ENCODE results near the gene SLC9A9.
"Not testable (repeated sequence)": the region's sequence is repeated elsewhere in the genome, so short reads cannot be mapped to it uniquely, and the experiment has no call there.

SLC9A9 gene

DNA sequence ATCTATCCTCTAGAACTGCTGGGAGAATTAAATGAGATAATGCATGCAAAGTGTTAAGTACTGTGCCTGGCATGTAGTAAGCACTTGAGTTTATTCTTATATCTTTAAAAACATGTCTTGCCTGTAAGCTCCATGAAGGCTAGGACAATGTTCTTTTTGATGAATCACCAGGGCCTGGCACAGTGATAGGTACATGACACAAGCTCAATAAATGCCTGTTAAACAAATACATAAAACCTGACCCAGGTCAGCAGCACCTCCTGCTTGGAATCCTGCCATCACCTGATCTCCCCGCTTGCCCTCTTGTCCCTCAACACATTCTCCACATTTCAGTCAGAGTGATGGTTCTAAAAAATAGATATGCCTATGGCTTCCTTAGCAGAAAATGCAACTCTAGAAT, 541.9 kb downstream of the SLC9A9 start:
- DNase-seq = no peak

DNA sequence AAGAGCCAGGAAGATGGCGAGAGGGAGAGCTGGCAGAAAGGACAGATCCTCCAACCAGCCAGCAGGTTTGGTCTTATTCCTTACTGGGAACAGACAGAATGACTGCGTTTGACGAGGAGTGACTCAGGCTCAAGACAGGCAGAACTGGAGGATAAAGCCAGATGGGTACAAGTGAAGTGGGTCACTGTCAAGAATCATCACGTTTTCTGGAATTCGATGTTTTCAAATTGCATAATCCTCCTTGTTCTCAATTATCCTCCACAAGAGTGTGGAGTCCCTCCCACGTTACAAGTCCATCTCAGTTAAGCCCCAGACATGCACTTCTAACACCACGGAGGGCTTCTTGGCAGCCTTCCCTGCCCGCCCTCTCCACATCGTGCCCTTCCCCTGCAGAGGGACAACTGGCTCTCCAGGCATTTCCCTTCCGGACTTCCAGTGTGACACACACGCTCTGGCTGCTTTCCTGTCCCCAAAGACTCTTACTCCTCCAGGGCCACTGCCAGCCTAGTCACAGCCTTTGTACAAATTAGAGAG, 545.6 kb downstream of the SLC9A9 start:
- no peak for DNase-seq

DNA sequence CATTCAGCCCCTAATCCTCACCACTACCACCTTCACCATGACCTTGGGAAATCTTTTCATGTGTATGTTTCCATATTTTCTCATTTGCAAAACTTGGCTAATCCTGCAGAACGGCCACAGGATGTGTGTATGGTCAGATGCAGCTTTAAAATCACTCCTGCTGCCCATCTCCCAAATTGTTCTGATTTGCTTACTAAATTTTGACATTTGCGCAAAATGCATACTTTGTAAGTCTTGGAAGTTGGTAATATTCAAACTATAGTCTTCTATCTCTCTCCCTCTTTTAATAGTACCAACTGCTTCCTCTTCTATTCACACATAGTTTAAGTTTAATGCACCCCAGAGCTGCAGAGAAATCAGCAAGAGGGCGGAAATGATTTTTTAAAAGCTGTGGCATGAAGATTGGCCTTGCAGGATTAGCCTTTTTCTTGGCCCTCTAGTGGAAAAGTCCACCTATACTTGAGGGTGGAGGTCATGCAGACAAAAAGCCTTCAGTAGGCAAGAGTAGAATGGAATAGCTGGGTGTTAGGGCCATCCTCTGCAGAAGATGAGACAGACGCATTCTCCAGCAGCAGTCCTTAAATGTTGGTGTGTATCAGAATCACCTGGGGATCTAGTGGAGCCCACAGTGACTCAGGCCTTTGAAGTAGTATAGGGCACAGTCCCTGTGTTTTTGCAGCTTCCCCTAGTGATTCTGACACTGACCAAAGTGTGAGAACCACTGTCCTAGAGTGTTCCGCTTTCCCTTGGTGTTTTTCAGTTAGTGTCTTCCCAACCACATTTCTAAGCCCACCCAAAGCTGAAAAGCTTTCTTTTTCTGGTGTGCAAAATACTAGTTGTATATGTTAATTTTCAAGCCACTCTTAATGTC, 547.0 kb downstream of the SLC9A9 start:
- DNase-seq = no peak

DNA sequence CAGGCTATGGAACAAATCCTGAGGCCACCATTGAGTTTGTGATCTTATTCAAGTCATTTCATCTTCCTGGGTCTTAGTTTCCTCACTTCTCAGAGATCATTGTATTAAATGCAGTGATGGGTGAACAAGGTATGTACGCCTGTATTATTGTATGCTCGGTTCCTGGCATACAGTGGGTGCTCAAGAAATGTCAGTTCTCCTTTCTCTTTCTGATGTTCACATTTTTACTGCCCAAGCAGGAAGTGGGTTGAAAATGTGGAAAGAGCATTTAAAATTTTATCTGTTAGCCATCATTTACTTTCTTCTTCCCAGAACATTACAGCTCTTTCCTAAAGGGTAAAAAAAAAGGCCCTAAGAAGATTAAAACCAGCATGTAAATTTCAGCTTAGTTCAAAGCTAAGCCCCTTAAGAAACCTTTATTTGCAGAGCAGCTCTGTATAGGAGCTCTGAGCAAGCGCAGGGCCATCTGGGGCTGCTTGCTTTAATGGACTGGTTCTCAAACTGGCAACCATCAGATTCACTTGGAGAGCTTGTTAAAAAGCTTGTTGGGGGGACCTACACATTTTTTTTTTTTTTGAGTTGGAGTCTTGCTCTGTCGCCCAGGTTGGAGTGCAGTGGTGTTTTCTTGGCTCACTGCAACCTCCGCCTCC, 549.3 kb downstream of the SLC9A9 start:
- DNase-seq = no peak

DNA sequence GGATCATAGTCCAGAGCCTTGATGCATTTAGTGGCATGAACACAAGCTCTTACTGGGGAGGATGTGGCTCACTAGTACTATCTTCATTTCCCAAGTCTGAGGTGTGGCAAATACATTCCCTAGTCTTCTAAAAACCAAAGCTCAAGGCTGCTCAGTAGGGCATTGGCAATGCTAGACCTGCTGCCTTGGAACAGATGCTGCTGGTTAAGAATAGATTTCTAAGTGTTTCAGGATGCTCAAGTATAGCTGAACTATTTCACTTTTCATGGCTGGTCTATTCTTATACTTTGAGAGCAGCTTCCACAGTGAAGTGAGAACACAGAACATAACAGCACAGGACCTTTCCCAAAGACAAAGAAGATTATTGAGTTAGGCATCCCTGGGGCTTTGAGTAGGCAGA, 549.9 kb downstream of the SLC9A9 start:
- no peak for DNase-seq

DNA sequence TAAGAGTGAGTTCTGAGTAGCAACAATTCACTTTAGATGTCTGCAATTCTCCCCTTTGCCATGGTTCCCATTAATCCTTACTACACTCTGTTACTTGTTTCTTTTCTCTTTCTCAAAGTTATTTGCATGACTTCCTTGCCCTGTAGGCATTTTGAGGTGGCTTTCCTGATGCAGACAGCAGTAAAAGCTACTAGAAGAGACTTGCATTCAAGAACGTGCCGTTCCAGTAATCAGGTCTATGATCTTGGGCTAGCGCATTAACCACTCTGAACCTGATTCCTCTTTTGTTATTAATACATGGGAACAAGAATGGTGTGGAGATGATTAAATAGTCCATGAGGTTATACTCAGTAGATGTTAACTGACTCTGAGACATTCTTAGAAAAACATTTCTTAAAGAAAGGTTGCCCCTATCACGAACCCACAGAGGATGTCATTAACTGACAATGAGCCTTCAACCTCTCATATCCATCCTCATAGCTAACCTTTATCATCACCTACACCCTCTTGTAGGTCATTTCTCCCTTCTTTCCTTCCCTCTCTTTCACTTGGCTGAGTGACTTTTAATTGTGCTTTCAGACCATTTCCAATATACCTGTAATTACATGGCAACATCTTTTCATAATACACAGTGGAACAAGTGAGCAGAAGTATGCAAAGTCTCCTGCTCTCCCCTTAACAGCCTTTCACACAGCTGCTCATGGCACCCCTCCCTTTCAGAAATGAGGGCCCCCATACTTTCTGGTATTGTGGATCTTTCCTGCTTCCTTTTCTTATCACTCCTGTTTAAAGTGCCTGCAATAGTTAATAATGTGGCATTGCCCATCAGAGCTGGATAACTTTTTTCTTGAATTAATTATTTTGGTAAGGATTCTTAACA, 552.8 kb downstream of the SLC9A9 start:
- DNase-seq = no peak

DNA sequence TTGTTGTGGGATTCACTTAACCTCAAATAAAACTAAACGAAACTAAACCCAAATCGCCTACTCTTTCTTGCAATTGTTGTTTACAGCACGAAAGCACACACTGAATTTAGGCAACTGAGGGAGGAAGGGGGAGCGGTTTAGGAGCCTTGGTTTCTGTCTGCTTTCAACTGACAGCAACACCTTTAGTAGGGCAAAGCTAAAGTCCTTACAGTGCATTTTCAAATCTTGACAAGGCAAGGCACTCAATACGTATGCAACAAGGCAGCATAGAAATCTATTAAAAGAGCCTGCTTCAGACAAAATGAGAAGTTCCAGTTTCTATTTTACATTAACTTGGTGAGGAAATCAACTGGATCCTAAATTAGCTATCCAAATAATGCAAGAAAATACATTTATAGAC, 554.1 kb downstream of the SLC9A9 start:
- DNase-seq = no peak

DNA sequence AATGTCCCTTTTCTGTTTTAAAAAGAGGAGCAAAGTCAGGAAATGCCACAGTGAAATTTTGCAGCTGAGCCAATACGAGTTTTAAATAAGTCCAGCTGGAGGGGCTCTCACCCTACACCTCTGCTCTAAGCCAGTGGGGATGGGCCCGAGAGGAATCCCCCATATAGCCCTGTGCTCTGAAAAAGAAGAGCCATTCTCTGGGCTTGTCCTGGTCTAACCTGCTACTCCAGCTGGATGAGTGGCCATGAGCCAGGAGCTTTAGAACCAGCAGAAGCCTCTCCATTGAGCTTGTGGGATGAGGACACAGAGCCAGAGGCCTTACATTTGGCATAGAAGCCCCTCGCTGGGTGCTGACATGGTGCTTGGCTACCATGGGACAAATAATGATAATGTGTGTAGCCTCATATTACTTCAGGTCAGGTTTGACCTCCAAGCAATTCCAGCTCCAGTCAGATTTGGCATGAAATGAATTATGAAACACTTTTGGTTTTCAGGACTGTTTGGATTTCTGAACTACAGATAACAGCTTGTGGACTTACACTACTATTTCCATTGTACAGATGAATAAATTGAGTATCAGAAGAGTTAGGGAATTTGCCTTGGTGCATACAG, 556.3 kb downstream of the SLC9A9 start:
- DNase-seq = no peak

DNA sequence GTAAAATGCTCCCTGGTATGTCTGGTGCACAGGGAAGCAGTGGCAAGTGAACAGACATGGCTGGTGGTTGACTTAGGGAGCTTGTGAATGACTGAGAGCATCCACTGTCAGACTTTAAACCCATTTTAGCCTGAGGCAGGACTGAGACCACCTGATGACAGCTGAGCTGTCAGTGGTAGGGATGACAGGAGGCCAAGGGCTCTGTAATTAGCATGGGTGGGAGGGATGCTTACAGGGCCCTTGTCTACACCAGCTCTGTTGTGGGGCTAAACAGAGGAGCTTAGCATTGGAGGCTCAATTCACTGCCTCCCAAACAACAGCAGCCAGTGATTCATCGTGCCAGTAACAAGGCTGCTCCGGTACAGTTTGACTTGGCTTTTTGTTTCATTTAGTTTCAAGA, 559.3 kb downstream of the SLC9A9 start:
- no peak for DNase-seq

DNA sequence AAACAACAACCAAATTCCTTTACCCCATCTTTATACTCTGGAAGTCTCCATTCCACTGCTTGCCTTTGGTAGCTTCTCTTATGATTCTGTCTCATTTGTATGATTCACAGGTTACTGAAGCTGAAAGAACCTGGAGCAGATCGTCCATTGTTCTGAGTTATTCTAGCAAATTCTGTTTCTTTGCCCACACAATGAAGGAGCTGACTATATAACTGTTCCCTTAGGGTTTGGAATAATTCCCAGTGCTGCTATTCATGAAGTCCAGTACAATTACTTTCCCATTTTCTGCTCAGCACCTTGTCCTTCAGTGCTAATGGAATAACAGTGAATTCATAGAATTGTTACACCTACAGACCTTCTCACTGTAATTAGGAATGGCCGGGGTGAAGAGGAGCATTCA, 560.9 kb downstream of the SLC9A9 start:
- DNase-seq = no peak

DNA sequence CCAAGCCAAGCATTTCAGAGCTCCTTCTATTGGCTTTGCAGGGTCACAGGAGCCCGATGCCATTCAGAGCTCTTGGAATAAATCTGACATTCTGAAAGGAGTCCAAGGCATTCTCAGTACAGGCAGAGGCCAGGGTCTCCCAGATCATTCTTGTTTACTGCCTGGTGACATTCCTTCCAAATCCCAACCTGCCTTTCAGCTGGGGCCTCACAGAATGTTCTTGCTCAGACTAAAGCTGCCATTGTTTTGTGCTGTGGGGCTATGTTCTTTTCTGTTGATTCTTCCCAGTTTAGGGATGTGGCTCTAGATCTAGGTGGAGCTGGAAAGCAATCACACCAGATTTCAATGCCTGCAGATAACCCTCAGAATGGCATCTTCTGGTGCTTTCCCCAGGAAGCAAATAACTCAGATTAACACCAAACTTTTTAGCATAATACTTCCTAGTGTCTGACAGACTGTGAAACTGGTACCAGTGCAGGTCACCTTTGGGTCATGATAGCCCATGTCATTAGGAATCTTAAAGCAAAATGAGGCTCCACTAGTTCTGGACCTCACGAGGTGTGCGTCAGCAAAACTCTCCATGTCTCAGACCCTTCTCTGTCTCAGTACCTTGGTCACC, 561.8 kb downstream of the SLC9A9 start:
- no peak for DNase-seq

DNA sequence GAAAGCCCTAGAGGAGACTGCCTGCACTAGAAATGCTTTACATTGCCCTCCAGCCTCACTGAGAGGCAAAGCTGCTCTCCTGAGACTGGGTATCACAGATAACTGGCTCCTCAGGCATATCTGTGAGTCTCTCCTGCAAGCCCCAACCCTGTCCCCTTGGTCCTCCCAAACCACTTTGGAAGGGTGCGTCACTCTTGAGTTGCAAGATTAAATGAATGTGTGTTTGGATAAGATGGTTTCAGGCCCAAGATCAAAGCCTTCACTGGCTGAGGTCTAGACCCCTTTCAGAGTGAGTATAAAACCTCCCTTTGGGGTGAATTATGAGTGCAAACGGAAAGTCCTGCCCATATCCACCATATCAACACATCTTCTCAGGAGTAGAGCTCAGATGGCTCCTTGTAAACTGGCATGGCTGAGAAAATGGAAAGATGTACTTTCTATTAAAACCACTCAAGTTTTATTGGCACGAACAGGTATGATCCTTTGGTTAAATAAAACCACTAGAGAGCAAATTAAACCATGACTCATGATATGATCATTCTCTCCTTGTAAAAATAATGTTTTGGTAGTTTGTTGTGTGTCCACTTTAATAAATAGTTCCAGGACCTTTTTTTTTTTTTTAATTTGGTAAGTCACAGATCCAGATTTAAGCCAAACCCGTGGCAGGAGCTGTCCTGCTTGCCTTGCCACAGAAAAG, 564.7 kb downstream of the SLC9A9 start:
- no peak for DNase-seq

DNA sequence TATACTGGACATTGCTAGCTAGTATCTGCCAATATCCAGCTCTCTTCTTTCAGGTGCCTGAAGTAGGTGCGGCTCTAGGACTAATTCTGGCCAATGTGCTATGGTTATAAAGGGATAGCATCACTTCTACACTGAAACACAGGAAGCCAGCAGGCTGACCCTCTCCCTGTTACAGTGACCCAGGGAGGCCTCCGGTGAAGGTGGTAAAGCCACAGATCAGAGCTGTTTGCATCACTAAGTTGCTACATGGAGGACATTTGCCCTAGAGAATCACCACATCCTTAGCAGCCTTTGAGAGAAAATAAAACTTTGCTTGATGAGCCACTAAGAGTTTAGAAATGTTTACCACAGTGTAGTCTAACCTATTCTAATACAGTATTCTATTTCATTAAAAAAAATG, 567.3 kb downstream of the SLC9A9 start:
- no peak for DNase-seq

DNA sequence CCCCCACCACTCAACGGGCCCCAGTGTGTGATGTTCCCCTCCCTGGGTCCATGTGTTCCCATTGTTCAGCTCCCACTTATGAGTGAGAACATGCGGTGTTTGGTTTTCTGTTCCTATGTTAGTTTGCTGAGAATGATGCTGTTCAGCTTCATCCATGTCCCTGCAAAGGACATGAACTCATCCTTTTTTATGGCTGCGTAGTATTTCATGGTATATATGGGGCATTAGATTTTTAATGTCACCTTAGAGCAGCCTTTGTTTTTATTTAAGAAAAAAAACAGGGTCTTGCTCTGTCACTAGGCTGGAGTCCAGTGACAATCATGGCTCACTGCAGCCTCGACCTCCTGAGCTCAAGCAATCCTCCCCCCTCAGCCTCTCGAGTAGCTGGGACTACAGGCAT, 568.7 kb downstream of the SLC9A9 start:
- not testable (repeated sequence) for DNase-seq

DNA sequence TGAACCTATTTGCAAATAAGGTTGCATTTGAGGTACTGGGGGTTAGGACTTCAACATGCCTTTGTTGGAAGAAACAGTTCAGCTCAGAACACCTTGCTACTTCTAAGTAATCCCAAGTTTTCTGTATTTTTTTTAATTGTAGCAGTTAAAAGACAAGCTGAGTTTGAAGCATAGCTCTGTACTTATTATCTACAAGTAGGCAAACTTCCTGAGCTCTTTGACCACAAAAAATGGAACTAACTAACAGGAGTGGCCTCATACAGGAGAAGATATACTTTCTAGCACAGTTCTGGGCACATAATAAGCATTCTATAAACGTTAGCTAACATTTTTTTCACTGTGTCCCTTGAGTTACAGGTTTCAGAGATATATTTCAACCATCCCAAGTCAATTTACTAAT, 569.5 kb downstream of the SLC9A9 start:
- no peak for DNase-seq

DNA sequence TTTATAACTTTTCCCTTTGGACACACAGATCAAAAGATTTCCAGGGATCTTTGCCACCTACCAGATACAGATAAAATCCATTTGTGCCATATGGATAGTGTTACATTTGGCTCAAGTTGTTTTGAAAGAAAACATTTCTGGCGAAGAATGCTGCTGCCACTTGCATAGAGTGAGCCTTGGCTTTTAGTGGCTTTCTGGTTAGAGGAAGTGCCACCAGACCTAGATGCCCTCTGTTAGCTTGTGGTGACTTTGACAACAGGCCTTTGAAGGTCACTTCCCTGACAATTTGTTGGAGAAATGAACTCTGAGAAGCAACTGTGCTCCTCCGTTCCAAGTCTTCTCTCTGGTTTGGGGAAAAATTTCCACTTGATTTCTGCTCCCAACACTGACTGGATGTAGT, 570.7 kb downstream of the SLC9A9 start:
- no peak for DNase-seq

DNA sequence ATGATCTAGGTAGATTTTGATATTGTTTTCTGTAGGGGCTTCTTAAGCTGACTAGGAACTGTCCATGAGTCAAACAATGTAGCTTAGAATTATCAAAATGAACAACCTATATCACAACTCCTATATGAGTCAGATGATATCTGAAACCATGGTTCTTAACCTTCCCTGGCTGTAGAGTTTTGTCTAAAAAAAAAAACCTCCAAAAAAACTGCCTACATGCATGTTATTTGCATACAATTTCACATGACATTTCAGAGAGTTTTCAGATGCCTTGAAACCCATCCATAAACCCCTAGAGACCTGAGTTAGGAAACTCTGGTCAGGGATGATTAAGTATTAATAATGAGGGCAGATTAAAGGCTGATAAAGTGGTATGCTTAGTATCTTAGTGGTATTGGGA, 571.7 kb downstream of the SLC9A9 start:
- no peak for DNase-seq

DNA sequence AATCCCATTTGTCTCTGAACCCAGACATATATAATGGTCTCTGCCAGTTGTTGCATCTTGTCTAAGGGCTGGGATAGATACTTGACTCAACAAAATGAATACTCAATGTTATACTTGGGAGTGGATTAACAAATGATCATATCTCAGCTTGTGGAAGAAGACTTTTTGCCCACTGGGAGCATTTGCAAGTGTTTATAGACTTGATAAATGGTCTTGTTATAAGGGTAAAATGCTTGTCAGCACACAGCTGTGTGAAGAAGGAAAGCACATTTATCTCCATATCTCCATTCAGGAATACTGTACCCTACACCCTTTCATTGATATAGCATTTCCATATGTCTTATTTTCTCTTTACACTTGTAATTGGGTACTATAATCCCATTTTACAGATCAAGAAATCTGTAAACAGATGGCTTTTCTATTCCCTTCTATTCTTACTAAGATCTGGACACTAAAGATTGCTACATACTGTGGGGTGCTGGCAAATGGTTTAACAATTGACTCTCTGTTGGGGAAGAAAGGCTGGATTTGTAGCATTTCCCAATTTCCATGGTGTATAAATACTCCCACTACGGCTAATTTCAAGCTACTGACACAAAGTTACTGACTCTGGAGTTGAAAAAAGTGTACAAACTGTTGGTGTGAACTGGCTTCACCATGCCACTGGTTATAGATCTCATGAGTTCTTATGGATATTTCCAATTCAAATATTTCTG, 574.1 kb downstream of the SLC9A9 start:
- DNase-seq = no peak

DNA sequence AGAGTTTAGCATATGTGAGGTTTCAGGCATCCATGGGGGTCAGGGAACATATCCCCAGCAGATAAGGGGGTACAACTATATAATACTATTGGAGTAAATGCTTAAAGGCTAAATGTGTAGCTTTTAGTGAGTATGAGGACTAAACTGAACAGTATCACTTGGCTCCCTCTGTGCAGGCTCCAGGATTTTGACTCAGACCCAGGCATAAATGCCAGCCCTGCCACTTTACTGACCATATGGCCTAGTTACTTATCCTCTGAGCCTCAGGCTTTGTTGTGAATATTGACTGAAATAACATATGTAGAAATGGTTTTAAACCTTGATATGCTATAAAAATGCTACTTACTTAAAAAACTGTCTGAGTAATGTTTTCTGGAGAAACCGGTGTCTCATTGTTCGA, 577.1 kb downstream of the SLC9A9 start:
- no peak for DNase-seq

DNA sequence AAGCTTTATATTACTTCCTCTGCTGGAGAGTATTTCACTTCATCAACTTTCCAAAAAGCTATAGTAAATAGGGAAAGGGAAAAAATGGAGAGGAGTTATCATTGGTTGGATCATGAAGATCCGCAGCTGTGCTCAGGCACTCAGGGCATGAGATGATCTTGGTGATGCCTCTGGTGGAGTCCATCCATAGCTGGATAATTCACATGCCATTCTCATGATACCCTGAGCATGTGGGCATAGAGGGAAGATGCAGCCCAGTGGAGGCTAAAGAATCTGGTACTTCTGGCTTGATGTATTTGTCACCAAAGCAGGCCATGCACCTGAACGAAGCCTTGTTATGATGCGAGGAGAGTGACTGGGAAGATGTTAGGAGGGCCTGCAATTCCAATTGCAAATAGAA, 578.5 kb downstream of the SLC9A9 start:
- no peak for DNase-seq

DNA sequence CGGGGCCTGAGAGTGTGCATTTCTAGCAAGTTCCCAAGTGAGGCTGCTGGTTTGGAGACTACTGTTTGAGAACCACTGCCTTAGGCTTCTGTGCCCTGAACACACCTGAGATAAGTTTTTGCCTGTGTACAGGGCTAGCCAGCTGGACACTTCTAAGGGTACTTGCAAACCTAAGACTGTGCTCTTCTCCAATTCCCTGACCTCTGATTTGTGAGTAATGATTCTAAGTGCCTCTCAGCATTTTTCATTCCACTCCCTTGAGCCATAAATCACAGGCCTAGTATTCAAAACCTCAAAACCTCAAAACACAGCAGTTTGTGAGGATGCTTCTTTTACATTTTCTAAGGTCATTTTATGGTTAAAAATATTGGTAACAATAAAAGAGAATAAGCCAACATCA, 580.3 kb downstream of the SLC9A9 start:
- no peak for DNase-seq
